DND-41 (cell line): Measurements from ENCODE around the gene ZRSR2.

Experiments used
- CTCF ChIP-seq: IDR thresholded peaks from 2 replicates; pipeline ENCODE4 v1.5.1; 2012; ENCODE audit warnings: borderline replicate concordance, low read length, moderate library complexity, mild to moderate bottlenecking; ENCODE audit not compliant: poor library complexity, severe bottlenecking; ENCODE audit errors: extremely low read depth
- EZH2 ChIP-seq: IDR thresholded peaks from 3 replicates; pipeline ENCODE4 v1.6.1; 2012; ENCODE audit warnings: borderline replicate concordance, low read depth, mild to moderate bottlenecking, moderate library complexity, low read length, inconsistent platforms; ENCODE audit not compliant: severe bottlenecking

- TF ChIP-seq CTCF (no peak), EZH2 (no peak)
Observed at GRCh38 chrX:15834827-15835595, 44.7 kb downstream of the ZRSR2 start.
